SW480 (cell line): ENCODE results near the gene ST3GAL3.
A peak's percentile ranks its signal among the peaks of the same experiment; 100 is the strongest.

ENCODE experiments used
- DNase-seq: peaks from one replicate; pipeline ENCODE4 v3.0.0-alpha.2; 2016; ENCODE audit warnings: low spot score

The ST3GAL3 gene, protein sequence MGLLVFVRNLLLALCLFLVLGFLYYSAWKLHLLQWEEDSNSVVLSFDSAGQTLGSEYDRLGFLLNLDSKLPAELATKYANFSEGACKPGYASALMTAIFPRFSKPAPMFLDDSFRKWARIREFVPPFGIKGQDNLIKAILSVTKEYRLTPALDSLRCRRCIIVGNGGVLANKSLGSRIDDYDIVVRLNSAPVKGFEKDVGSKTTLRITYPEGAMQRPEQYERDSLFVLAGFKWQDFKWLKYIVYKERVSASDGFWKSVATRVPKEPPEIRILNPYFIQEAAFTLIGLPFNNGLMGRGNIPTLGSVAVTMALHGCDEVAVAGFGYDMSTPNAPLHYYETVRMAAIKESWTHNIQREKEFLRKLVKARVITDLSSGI

GRCh38 chr1:43707190-43708001 is at the start of gene ST3GAL3:
Gene ST3GAL3 (plus strand): TSS chr1:43707536. CDS start chr1:43736263, 28,727 bp downstream.
- DNase-seq: peak; percentile 89

GRCh38 chr1:43659212-43660166 is 47.8 kb upstream of the ST3GAL3 start:
- no peak for DNase-seq

DNA sequence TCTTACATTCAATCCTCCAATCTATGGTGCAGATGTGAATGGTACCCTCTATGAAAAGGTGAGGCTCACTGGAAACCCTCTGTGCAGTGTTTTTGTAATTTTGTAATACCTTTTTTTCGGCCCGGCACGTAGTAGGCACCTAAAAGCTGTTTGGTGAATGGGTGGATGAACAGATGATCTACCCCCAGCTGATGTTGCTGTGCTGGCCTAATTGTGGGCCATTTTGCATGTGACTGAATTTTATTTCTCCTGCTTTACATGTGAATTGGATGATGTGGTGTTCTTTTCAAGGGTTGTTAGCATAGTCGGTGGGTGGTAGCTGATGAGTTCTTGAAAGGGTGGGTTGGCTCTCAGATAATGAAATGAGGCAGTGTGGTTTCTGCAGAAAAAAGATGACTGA is 47.0 kb upstream of the ST3GAL3 start:
- no peak for DNase-seq

GRCh38 chr1:43664369-43664768 is 43.0 kb upstream of the ST3GAL3 start:
- DNase-seq: no peak

DNA sequence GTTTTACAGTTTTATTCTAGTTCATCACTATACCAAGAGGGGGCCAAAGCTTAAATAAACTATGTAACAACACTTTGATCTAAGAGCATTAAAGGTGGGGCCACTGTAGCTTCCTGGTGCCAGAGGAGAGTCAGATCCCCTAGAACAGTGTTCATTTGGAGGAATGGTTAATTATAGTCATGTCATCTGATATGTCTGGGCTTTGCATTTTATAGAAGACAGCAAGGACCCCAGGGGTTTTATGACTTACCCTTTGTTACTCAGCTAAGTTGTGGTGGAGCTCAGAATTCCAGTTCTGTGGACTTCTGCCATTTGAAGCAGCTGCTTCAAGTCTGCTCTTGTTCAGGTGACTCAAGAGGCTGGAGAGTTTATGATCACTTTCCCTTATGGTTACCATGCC is 40.7 kb upstream of the ST3GAL3 start:
- no peak for DNase-seq

DNA sequence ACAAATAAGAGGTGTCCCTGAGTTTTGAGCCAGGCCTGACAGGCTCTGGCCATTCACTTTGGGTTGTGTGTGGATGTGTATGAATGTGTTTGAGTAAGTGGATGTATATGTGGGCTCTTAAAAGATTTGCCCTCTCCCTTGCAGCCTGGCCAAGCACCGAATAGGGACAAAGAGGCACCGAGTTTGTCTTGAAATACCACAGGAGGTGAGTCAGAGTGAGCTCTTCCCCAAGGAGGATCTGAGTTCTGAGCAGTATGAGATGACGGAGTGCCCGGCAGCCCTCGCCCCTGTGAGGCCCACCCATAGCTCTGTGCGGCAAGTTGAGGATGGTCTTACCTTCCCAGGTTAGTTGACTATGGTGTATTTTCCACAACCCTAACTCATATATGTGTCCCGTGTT is 38.4 kb upstream of the ST3GAL3 start:
- no peak for DNase-seq

- DNase-seq: no peak
Measured at GRCh38 chr1:43669878-43670277, 37.5 kb upstream of the ST3GAL3 start.

- no peak for DNase-seq
Measured at GRCh38 chr1:43671193-43671592, 36.1 kb upstream of the ST3GAL3 start.

- DNase-seq: no peak
Measured at GRCh38 chr1:43671626-43672330, 35.6 kb upstream of the ST3GAL3 start.

GRCh38 chr1:43673261-43673660 is 34.1 kb upstream of the ST3GAL3 start:
- DNase-seq: no peak

DNA sequence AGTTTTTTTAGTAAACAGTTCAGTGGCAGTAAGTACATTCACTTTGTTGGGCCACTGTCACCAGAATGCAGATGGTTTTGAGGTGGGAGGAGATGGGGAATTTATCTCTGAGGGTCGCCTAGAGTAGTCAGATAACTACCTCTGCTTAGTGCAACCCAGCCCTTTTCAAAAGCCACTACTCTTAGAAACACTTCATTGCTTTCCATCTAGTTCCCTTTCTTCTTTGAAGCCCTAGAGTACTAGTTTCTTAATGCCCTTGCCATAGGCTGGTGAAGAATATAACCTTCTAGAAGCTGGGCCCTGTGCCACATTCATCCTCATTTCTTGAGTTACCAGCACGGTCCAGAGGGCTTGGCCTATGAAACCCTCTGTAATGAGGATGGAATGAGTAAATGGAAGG is 28.4 kb upstream of the ST3GAL3 start:
- no peak for DNase-seq

DNA sequence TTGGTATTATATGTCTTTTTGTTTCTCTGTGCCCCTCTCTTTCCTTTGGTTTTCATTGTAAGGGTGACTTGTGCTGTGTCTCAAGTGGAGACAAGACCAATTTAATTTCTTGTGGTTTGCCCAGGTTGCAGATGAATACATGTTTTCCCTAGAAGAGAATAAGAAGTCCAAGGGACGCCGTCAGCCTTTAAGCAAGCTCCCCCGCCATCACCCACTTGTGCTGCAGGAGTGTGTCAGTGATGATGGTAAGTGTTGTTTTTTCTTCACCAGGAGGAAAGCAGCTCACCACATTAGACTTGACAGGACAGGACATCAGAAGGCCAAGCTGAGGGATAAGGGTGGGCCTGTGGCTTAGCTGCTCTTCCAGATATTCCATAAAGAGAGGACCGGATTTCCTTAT is 23.8 kb upstream of the ST3GAL3 start:
- DNase-seq: no peak

- DNase-seq: no peak
Measured at GRCh38 chr1:43686801-43687200, 20.5 kb upstream of the ST3GAL3 start.

- DNase-seq: no peak
Measured at GRCh38 chr1:43687301-43688108, 19.8 kb upstream of the ST3GAL3 start.

GRCh38 chr1:43688109-43688387 is 19.3 kb upstream of the ST3GAL3 start:
- no peak for DNase-seq

- no peak for DNase-seq
Measured at GRCh38 chr1:43688594-43689000, 18.7 kb upstream of the ST3GAL3 start.

DNA sequence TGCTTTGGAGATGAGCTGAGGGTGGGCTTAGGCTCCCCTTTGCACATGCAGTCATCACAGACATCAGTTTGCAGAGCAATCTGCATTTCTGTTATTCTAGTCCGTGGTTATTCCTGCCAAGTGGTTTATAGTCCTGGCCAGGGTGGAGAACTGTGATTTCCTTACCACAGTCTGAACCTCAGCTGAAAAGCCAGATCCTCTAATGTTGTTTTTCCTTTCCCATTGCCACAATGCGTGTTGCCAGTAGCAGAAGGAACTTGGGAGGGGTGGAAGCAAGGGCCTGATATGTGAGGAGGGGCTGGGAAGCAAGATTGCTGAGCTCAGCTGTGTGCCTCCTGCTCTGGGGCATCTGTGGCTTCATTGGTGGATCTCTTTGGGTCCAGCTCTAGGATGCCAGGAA is 18.0 kb upstream of the ST3GAL3 start:
- DNase-seq: no peak

- DNase-seq: no peak
Measured at GRCh38 chr1:43691871-43692815, 15.2 kb upstream of the ST3GAL3 start.

DNA sequence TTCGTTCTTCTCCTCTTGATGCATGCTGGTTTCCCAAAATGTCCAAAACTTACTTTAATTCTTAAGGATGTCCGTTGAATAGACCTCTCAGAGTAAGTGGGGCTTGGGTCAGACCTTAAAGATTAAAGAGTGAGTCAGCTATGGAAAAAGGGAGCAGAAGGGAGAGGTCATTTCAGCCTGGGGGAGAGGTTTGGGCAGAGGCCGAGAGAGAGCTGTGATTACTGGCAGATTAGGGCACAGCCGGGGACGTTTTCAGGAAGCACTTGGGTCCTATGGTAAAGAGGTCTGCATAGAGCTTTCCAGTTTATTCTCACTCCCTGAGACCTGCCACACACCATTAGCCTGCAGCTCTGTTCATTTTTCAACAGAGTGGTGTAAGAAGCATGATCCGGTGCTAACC is 14.0 kb upstream of the ST3GAL3 start:
- no peak for DNase-seq

- DNase-seq: no peak
Measured at GRCh38 chr1:43699281-43699680, 8.1 kb upstream of the ST3GAL3 start.
